B cell (primary cell): Measurements from ENCODE around the gene FAM53B.

Experiments used
- EZH2 ChIP-seq: IDR thresholded peaks from 2 replicates; pipeline ENCODE4 v1.6.1; 2012; ENCODE audit warnings: borderline replicate concordance, low read depth, mild to moderate bottlenecking, moderate library complexity, low read length; ENCODE audit not compliant: insufficient read depth, poor library complexity, severe bottlenecking
- TF ChIP-seq, protein P1 (sequence below): fragments of 200-600 bp; IDR thresholded peaks from one replicate; pipeline ENCODE4 v1.8.0; 2022; ENCODE audit warnings: antibody characterized with exemption, mild to moderate bottlenecking

DNA sequence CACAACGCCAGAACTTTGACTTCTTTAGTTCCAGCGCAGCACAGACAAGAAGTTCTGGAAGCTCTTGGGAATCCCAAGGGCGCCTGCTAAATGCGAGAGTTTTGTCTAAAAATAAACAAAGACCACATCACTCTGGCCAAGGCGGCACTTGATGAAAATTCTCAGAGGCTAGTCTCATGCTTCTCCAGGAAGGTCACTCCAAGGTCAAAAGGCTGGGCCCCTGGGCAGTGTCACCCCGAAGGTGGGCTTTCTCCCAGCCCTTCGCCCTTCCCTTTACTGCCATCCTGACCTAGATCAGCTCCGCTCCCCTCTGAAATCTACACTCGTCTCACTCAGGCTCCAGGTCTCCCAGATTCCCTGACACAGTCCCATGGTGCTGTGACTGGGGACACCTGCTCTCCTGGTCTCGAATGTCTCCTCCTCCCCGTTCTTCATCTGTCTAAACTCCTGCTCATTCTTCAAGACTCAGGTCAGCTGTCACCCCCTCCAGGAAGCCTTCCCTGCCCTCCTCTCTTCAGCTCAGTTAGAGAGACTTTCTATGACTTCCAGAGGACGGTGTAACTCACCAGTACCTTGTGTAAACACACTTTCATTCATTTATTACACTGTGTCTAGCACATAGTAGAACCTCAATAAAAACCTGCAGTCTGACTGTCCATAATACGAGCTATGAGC lies 10.5 kb downstream of the FAM53B start:
- TF ChIP-seq, protein P1, sequence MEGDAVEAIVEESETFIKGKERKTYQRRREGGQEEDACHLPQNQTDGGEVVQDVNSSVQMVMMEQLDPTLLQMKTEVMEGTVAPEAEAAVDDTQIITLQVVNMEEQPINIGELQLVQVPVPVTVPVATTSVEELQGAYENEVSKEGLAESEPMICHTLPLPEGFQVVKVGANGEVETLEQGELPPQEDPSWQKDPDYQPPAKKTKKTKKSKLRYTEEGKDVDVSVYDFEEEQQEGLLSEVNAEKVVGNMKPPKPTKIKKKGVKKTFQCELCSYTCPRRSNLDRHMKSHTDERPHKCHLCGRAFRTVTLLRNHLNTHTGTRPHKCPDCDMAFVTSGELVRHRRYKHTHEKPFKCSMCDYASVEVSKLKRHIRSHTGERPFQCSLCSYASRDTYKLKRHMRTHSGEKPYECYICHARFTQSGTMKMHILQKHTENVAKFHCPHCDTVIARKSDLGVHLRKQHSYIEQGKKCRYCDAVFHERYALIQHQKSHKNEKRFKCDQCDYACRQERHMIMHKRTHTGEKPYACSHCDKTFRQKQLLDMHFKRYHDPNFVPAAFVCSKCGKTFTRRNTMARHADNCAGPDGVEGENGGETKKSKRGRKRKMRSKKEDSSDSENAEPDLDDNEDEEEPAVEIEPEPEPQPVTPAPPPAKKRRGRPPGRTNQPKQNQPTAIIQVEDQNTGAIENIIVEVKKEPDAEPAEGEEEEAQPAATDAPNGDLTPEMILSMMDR, result no peak
- no peak for TF ChIP-seq EZH2
